ENCODE results near the gene ZNF213.

- TF ChIP-seq CTCF (IDR thresholded peaks at IDR 0.05) (no peak), REST (IDR thresholded peaks at IDR 0.05; ENCODE audit: insufficient read depth in 1 of 2, low read depth in 2 of 2, low read length in 1 of 2) (no peak), POLR2AphosphoS5 (IDR thresholded peaks at IDR 0.05; ENCODE audit: low read depth, low read length) (no peak)
Measured at GRCh38 chr16:3190949-3191353, 56.1 kb downstream of the ZNF213 start.

Data from Panc1 (cell line).